Heart right ventricle (tissue), 16 donors: ENCODE measurements around the gene SLC2A13. TPM values are rescaled to one million over a fixed set of nuclear protein-coding genes. Genes with fewer than 3 reads are reported as not detected.

Experiments used
- ATAC-seq, 8 donors: fragments of 200-7000 bp; cut with Tn5 transposase; one replicate each; pipeline ENCODE4 v1.9.1; 2020; ENCODE audit warnings: mild to moderate bottlenecking in 8 of 8, moderate library complexity in 8 of 8, moderate number of reproducible peaks in 1 of 8
- DNase-seq, 2 donors: peaks; one replicate each; pipeline ENCODE4 v3.0.0-alpha.2; 2020
- H3K27ac ChIP-seq, 10 donors: fragments of 200-600 bp; sonication (generic) in 2 of 10; one replicate each; pipeline versions ENCODE4 v1.5.0 to v1.8.0; 2020 to 2022; ENCODE audit warnings: mild to moderate bottlenecking in 3 of 10
- H3K27me3 ChIP-seq, 7 donors: fragments of 200-600 bp; one replicate each; pipeline ENCODE4 v1.8.0; 2021 to 2022; ENCODE audit warnings: mild to moderate bottlenecking in 2 of 7
- H3K36me3 ChIP-seq, 9 donors: fragments of 200-600 bp; sonication (generic) in 1 of 9; one replicate each; pipeline versions ENCODE4 v1.5.0 to v1.8.0; 2020 to 2022; ENCODE audit warnings: mild to moderate bottlenecking in 2 of 9
- H3K4me1 ChIP-seq, 9 donors: fragments of 200-600 bp; sonication (generic) in 1 of 9; one replicate each; pipeline versions ENCODE4 v1.5.0 to v1.8.0; 2020 to 2022; ENCODE audit warnings: mild to moderate bottlenecking in 4 of 9
- H3K4me3 ChIP-seq, 10 donors: fragments of 200-600 bp; sonication (generic) in 2 of 10; one replicate each; pipeline versions ENCODE4 v1.5.0 to v1.8.0; 2020 to 2022; ENCODE audit warnings: mild to moderate bottlenecking in 7 of 10, moderate library complexity in 2 of 10
- H3K9me3 ChIP-seq, 11 donors: fragments of 200-600 bp in 10 of 11; sonication (generic) in 2 of 11; one replicate each; pipeline versions ENCODE4 v1.5.0 to v1.8.0; 2013 to 2022; ENCODE audit warnings: mild to moderate bottlenecking in 2 of 11, control low read depth in 1 of 11, moderate library complexity in 1 of 11
- WGBS, 2 donors: extraction: QIAGEN DNeasy Blood & Tissue Kit; methylation state at CpG; one replicate each; pipeline ENCODE4 v1.1.7; 2013; ENCODE audit warnings: inconsistent platforms in 1 of 2; 5-methylcytosine and 5-hydroxymethylcytosine counted together
- intact Hi-C, 10 donors: fragments of 100-400 bp; cut with DNase I; formaldehyde crosslinking; loops; one replicate each; pipeline versions ENCODE4 v1.11.1 to v1.14.2; 2022
- polyA plus RNA-seq, 2 donors: library from polyadenylated mRNA; stranded (reverse); fragments of 200-250 nt; gene quantifications; one replicate each; pipeline ENCODE4 v1.2.3, GENCODE V29; 2013
- total RNA-seq, 10 donors: library from RNA; stranded (reverse); fragmentation: NEBNext Ultra II Directional in 3 of 10; extraction: Animal tissue kit (Norgen Biotek cat#: 25700) in 3 of 10; gene quantifications; one replicate each; pipeline versions ENCODE4 v1.2.1 to v1.2.4, GENCODE V29; 2021 to 2023
- TF ChIP-seq, protein P1 (sequence below), 9 donors: fragments of 200-600 bp; sonication (generic) in 2 of 9; IDR thresholded peaks; one replicate each; pipeline versions ENCODE4 v1.5.0 to v1.8.0; 2021 to 2022; ENCODE audit warnings: antibody characterized with exemption in 9 of 9, mild to moderate bottlenecking in 5 of 9, moderate library complexity in 1 of 9
- donor health status: Arrhythmogenic right ventricular cardiomyopathy.
- donor health status: ischemic (EF 13 %, LVEDD 7.1; RV severe dilation, severe dysfunction).
- donor health status: healthy with polysubstance abuse.
- donor health status: DM: no; HTN: yes; CAD: no.
- donor health status: DM: no; HTN: no; CAD: no.
- donor health status: ischemic (EF 25% LVEDD 6.9; RV normal size, moderate dysfunction).
- donor health status: ischemic (EF 25% LVEDD 5.7; RV mildly dilated, moderate dysfunction).
- donor health status: healthy.
- donor health status: DM: yes; HTN: yes; CAD: no.
- donor health status: Ischemic cardiomyopathy.
- donor health status: ischemic (EF 35%, LVEDD 5.7; RV mildly dilated, moderate dysfunction).
- donor health status: nonischemic (EF 11% LVEDD 7.7; RV severe dilation, severe dysfunction).
- donor health status: DM: yes; HTN: yes; CAD: no.
- donor health status: PGD.
- donor health status: ischemic (EF 29% LVEDD 5.4; RV normal size, mild dysfunction).
- donor health status: nonischemic (EF 23%, LVEDD 6.1; RV moderate dilation, normal function).

The SLC2A13 gene
- total and polyA plus RNA-seq, 12 donors = 2.6 to 14.2 (median 9.8) TPM

DNA sequence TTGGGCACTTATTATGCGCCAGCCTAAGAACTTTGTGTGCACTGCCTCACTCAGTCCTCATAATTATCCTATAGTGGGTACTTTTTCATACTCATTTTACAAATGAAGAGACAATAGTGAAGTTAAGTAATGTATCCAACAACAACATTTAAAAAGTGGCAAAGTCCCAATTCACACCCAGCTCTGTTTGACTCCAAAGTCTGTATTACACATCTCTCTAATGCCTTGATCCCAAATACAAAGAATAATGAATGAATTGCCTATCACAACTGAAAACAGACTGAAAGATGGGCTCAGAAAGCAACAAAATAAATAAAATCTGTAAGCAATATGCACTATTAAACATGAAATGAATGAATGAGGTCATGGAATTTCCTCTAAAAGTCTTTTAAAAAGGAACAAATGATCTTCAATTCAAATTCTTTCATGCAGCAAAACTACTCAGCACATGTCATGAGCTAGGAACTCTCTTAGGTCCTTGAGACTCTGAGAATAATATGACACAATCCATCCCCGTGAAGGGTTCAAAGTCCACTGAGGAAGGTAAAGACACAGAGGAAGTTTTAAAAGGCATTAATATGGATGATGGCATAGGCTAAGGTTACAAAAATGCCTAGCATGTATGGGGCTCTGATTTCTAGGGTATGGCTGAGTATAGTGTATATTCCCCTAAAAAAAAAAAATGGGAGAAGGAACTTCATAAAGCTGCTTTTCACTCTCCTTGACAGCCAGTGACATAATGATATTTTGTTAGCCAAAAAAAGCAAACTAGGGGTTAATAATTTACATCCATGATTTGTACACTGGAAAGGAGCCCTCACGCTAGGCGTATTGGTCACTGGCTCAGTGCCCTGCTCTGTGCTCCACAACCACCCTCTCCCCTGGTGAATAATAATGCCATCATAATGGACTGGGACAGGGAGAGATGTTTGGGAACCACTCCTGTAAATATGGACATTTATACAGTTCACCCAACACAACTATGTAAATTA, 103.4 kb downstream of the SLC2A13 start:
- Histone ChIP-seq H3K36me3 (peaks cover 0 to 6% (median 0%) of the 10 kb centered on the region in 9 donors), H3K9me3 (peaks cover 0 to 33% (median 15%) of the 10 kb centered on the region in 11 donors), H3K4me3 (no peak overlapping the region), H3K4me1 (no peaks in the 10 kb centered on the region), H3K27me3 (no peaks in the 10 kb centered on the region), H3K27ac (no peak overlapping the region)
- TF ChIP-seq, protein P1, sequence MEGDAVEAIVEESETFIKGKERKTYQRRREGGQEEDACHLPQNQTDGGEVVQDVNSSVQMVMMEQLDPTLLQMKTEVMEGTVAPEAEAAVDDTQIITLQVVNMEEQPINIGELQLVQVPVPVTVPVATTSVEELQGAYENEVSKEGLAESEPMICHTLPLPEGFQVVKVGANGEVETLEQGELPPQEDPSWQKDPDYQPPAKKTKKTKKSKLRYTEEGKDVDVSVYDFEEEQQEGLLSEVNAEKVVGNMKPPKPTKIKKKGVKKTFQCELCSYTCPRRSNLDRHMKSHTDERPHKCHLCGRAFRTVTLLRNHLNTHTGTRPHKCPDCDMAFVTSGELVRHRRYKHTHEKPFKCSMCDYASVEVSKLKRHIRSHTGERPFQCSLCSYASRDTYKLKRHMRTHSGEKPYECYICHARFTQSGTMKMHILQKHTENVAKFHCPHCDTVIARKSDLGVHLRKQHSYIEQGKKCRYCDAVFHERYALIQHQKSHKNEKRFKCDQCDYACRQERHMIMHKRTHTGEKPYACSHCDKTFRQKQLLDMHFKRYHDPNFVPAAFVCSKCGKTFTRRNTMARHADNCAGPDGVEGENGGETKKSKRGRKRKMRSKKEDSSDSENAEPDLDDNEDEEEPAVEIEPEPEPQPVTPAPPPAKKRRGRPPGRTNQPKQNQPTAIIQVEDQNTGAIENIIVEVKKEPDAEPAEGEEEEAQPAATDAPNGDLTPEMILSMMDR (IDR thresholded peaks at IDR 0.05) = no peak
- ATAC-seq (no peak), DNase-seq (no peak)
- WGBS, 2 donors = 79 to 87% methylated on average over 4 of the region's 4 CpGs
- intact Hi-C loops = no loop called here

DNA sequence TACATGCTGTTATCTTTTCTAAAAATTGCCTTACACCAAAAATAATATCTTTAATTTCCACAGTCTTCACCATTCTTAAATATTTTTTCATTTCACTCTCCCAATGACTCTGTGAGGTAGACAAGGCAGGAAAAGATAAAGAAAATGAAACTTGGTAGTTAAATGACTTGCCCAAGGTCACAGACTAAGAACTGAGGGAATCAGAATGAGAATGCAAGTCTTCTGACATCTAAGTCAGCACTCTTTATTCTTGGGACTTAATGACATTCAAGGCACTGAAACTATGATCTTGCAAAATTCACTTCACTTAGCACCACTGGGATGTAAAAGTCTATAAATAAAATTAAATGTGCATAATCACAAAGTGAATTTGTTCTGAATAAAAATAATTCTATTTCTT, 104.5 kb downstream of the SLC2A13 start:
- peaks cover 0 to 44% (median 15%) of the 10 kb centered on the region in 11 donors for H3K9me3 ChIP-seq
- intact Hi-C loops = no loop called here
- H3K27me3 ChIP-seq = no peaks in the 10 kb centered on the region
- peaks cover 0 to 6% (median 0%) of the 10 kb centered on the region in 9 donors for H3K36me3 ChIP-seq
- TF ChIP-seq, protein P1 (IDR thresholded peaks at IDR 0.05) = no peak
- no peaks in the 10 kb centered on the region for H3K4me1 ChIP-seq
- no peak overlapping the region for H3K4me3 ChIP-seq
- ATAC-seq = no peak
- H3K27ac ChIP-seq = no peak overlapping the region
- no peak for DNase-seq

DNA sequence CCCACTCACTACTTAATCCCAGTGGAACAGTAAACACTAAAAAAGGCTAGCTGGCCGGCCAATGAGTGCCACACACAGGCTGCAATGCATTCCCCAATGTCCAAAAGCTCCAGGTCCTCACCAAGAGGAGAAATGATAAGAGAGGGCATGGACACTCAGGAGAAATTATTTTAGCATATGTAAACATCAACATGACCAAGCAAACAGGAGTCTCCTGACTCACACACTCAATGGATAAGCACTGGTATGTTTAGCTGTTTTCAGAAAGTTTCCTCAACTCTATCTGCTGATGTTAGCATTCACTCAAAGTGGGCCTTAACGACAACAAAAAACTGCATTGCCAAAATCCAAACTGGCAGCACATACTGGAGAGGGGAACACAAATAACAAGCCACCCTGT, 105.0 kb downstream of the SLC2A13 start:
- Histone ChIP-seq H3K9me3 (peaks cover 0 to 49% (median 15%) of the 10 kb centered on the region in 11 donors), H3K27me3 (no peaks in the 10 kb centered on the region), H3K4me1 (no peaks in the 10 kb centered on the region), H3K36me3 (peaks cover 0 to 6% (median 0%) of the 10 kb centered on the region in 9 donors), H3K4me3 (no peak overlapping the region), H3K27ac (no peak overlapping the region)
- TF ChIP-seq, protein P1 (IDR thresholded peaks at IDR 0.05) = no peak
- intact Hi-C loops = no loop called here
- 50 to 97% methylated on average over 2 of the region's 2 CpGs for WGBS, 2 donors
- DNase-seq (no peak), ATAC-seq (no peak)

DNA sequence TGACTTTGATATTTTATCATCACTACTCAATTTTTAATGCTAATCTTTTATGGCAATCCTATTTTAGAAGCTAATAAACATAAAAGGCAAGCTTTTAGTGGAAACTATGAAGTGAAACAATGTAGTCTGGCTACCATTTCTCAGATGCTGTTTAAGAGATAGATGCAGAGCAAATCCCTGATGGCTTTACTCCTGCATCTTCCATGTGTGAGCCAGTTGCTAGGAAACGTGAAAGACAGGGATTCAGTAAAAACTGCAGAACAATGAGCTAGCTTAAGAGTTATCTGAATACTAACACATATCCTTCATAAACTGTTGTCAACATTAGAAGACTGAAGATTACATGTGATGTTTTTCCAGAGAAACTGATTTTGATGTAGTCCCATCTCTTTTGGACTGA, 112.6 kb downstream of the SLC2A13 start:
- ATAC-seq (no peak), DNase-seq (no peak)
- Histone ChIP-seq H3K27ac (no peak overlapping the region), H3K9me3 (peaks cover 0 to 27% (median 8%) of the 10 kb centered on the region in 11 donors), H3K4me3 (no peak overlapping the region), H3K27me3 (no peaks in the 10 kb centered on the region), H3K36me3 (no peaks in the 10 kb centered on the region), H3K4me1 (peaks cover 0 to 6% (median 0%) of the 10 kb centered on the region in 9 donors)
- TF ChIP-seq, protein P1 (IDR thresholded peaks at IDR 0.05) = no peak
- intact Hi-C loops = loop anchor here in 4 of 10 donors (5.0 to 10.0 kb wide), 3 partner anchors 228 to 406 kb away; no protein-coding TSS in a partner anchor
- WGBS, 2 donors = 73 to 75% methylated on average over 1 of the region's 1 CpG
